H9 (cell line): Measurements from ENCODE around the gene MAP2K3. TPM values are rescaled to one million over a fixed set of nuclear protein-coding genes. Genes with fewer than 3 reads are reported as not detected.

Experiments used
- DNase-seq: peaks from one replicate; pipeline ENCODE4 v3.0.0-alpha.2; 2017
- H2AFZ ChIP-seq: one replicate; pipeline ENCODE4 v1.6.1; 2013; ENCODE audit warnings: mild to moderate bottlenecking, low read length, control low read depth, moderate library complexity
- H2AK5ac ChIP-seq: 2 replicates; pipeline ENCODE4 v1.6.1; 2013; ENCODE audit warnings: low read length, control low read depth, mixed read lengths; ENCODE audit not compliant: insufficient read length
- H2BK120ac ChIP-seq: one replicate; pipeline ENCODE4 v1.6.1; 2013; ENCODE audit warnings: low read depth, mild to moderate bottlenecking, low read length, control low read depth, inconsistent platforms; ENCODE audit not compliant: poor library complexity, severe bottlenecking
- H2BK12ac ChIP-seq: 2 replicates; pipeline ENCODE4 v1.6.1; 2013; ENCODE audit warnings: low read length, control low read depth, mixed read lengths, low read depth; ENCODE audit not compliant: insufficient read length
- H2BK15ac ChIP-seq: 2 replicates; pipeline ENCODE4 v1.6.1; 2013; ENCODE audit warnings: low read depth, low read length, control low read depth
- H2BK20ac ChIP-seq: one replicate; pipeline ENCODE4 v1.6.1; 2013; ENCODE audit warnings: low read depth, mild to moderate bottlenecking, low read length, control low read depth, inconsistent platforms; ENCODE audit not compliant: poor library complexity, severe bottlenecking
- H2BK5ac ChIP-seq: 2 replicates; pipeline ENCODE4 v1.6.1; 2013; ENCODE audit warnings: low read length, control low read depth, mixed read lengths; ENCODE audit not compliant: insufficient read length
- H3K14ac ChIP-seq: 2 replicates; pipeline ENCODE4 v1.6.1; 2013; ENCODE audit warnings: low read length, control low read depth; ENCODE audit not compliant: insufficient read depth
- H3K18ac ChIP-seq: 2 replicates; pipeline ENCODE4 v1.6.1; 2013; ENCODE audit warnings: low read depth, mild to moderate bottlenecking, mixed read lengths, low read length, control low read depth; ENCODE audit not compliant: insufficient read length
- H3K23ac ChIP-seq: 2 replicates; pipeline ENCODE4 v1.6.1; 2013; ENCODE audit warnings: low read length, control low read depth, mixed read lengths, low read depth; ENCODE audit not compliant: insufficient read length
- H3K23me2 ChIP-seq: 2 replicates; pipeline ENCODE4 v1.6.1; 2013; ENCODE audit warnings: low read depth, mild to moderate bottlenecking, mixed read lengths, low read length, control low read depth; ENCODE audit not compliant: insufficient read length, poor library complexity, severe bottlenecking
- H3K27ac ChIP-seq: 2 replicates; pipeline ENCODE4 v1.5.1; 2013; ENCODE audit warnings: low read length, control low read depth, mixed read lengths, low read depth; ENCODE audit not compliant: insufficient read length
- H3K27me3 ChIP-seq: 2 replicates; pipeline ENCODE4 v1.6.1; 2013; ENCODE audit warnings: low read length, control low read depth, inconsistent platforms; ENCODE audit not compliant: insufficient read depth
- H3K4ac ChIP-seq: 2 replicates; pipeline ENCODE4 v1.6.1; 2013; ENCODE audit warnings: low read depth, mild to moderate bottlenecking, control low read depth, inconsistent platforms, low read length, moderate library complexity
- H3K4me1 ChIP-seq: 2 replicates; pipeline ENCODE4 v1.6.1; 2013; ENCODE audit warnings: low read length, control low read depth, inconsistent platforms; ENCODE audit not compliant: insufficient read depth
- H3K4me2 ChIP-seq: 2 replicates; pipeline ENCODE4 v1.6.1; 2013; ENCODE audit warnings: low read length, control low read depth, mixed read lengths; ENCODE audit not compliant: insufficient read length, insufficient read depth
- H3K56ac ChIP-seq: 2 replicates; pipeline ENCODE4 v1.6.1; 2013; ENCODE audit warnings: low read depth, mild to moderate bottlenecking, mixed read lengths, low read length, control low read depth; ENCODE audit not compliant: insufficient read length
- H3K79me1 ChIP-seq: 2 replicates; pipeline ENCODE4 v1.6.1; 2013; ENCODE audit warnings: low read depth, mild to moderate bottlenecking, moderate library complexity, low read length, control low read depth, inconsistent platforms; ENCODE audit not compliant: insufficient read depth, poor library complexity, severe bottlenecking
- H3K79me2 ChIP-seq: 2 replicates; pipeline ENCODE4 v1.6.1; 2013; ENCODE audit warnings: low read length, control low read depth, inconsistent platforms; ENCODE audit not compliant: insufficient read depth
- H3K9ac ChIP-seq: 2 replicates; pipeline ENCODE4 v1.6.1; 2013; ENCODE audit warnings: low read length, control low read depth, mixed read lengths; ENCODE audit not compliant: insufficient read length; ENCODE audit errors: extremely low read depth
- H3K9me3 ChIP-seq: one replicate; pipeline ENCODE4 v1.6.1; 2013; ENCODE audit warnings: low read depth, low read length, inconsistent platforms; ENCODE audit not compliant: control insufficient read depth
- H3T11ph ChIP-seq: one replicate; pipeline ENCODE4 v1.6.1; 2013; ENCODE audit warnings: mild to moderate bottlenecking, low read length, control low read depth, inconsistent platforms
- H4K20me1 ChIP-seq: one replicate; pipeline ENCODE4 v1.6.1; 2013; ENCODE audit not compliant: control insufficient read depth, insufficient read length, insufficient read depth
- H4K5ac ChIP-seq: 2 replicates; pipeline ENCODE4 v1.6.1; 2013; ENCODE audit warnings: low read depth, mild to moderate bottlenecking, mixed read lengths, low read length, control low read depth; ENCODE audit not compliant: insufficient read length
- H4K8ac ChIP-seq: replicated peaks from 2 replicates; pipeline ENCODE4 v1.6.1; 2013; ENCODE audit warnings: low read length, control low read depth, mixed read lengths, low read depth; ENCODE audit not compliant: insufficient read length
- H4K91ac ChIP-seq: 2 replicates; pipeline ENCODE4 v1.6.1; 2013; ENCODE audit warnings: low read depth, mild to moderate bottlenecking, moderate library complexity, mixed read lengths, low read length, control low read depth; ENCODE audit not compliant: insufficient read length
- H3K27ac Mint-ChIP-seq, 3 experiments: 2 replicates in 2 of 3; 3 replicates in 1 of 3; pipeline ENCODE4 v1.8.0; 2020 to 2021; ENCODE audit warnings: mixed read lengths in 3 of 3, mild to moderate bottlenecking in 1 of 3, moderate library complexity in 1 of 3
- H3K27me3 Mint-ChIP-seq: 2 replicates; pipeline ENCODE4 v1.8.0; 2021; ENCODE audit warnings: low read depth, mild to moderate bottlenecking, moderate library complexity, mixed read lengths
- H3K36me3 Mint-ChIP-seq, 3 experiments: 2 replicates in 2 of 3; 3 replicates in 1 of 3; pipeline ENCODE4 v1.8.0; 2020 to 2021; ENCODE audit warnings: low read depth in 3 of 3, mixed read lengths in 3 of 3; ENCODE audit not compliant: insufficient read depth in 1 of 3
- H3K4me1 Mint-ChIP-seq, 2 experiments: 2 replicates each; pipeline ENCODE4 v1.8.0; 2020; ENCODE audit warnings: mixed read lengths in 2 of 2
- H3K4me3 Mint-ChIP-seq, 2 experiments: 2 replicates in 1 of 2; 3 replicates in 1 of 2; pipeline ENCODE4 v1.8.0; 2020 to 2021; ENCODE audit warnings: mild to moderate bottlenecking in 2 of 2, mixed read lengths in 2 of 2, moderate library complexity in 1 of 2
- H3K9me3 Mint-ChIP-seq, 2 experiments: 2 replicates in 1 of 2; 3 replicates in 1 of 2; pipeline ENCODE4 v1.8.0; 2020; ENCODE audit warnings: mild to moderate bottlenecking in 2 of 2, mixed read lengths in 2 of 2, moderate library complexity in 1 of 2
- total RNA-seq: library from RNA; stranded (reverse); gene quantifications from 2 replicates; pipeline ENCODE4 v1.2.1, GENCODE V29; 2021
- TF ChIP-seq, protein P1 (sequence below): fragments of 200-600 bp; sonication (generic); conservative IDR thresholded peaks from 3 replicates; pipeline ENCODE4 v1.8.0; 2021; ENCODE audit warnings: antibody characterized with exemption, mild to moderate bottlenecking

Gene MAP2K3
- total RNA-seq, 1 experiment from 2014 or later: 26.1 TPM

GRCh38 chr17:21362331-21362931 is 77.9 kb downstream of the MAP2K3 start:
- H3K9me3 ChIP-seq: no peaks in the 10 kb centered on the region
- H3K4ac ChIP-seq: no peak overlapping the region
- no peak overlapping the region for H4K5ac ChIP-seq
- no peaks in the 10 kb centered on the region for H3K23me2 ChIP-seq
- no peak overlapping the region for H2BK20ac ChIP-seq
- Mint-ChIP-seq H3K9me3 (no peaks in the 10 kb centered on the region), H3K36me3 (no peaks in the 10 kb centered on the region), H3K27me3 (peaks cover 18% of the 10 kb centered on the region), H3K4me1 (peaks cover 23 to 28% of the 10 kb centered on the region in 2 experiments), H3K4me3 (no peak overlapping the region), H3K27ac (no peak overlapping the region)
- H2BK15ac ChIP-seq: no peak overlapping the region
- H2BK12ac ChIP-seq: no peak overlapping the region
- no peak overlapping the region for H2BK5ac ChIP-seq
- no peak overlapping the region for H3T11ph ChIP-seq
- no peak overlapping the region for H4K8ac ChIP-seq
- no peak overlapping the region for H2BK120ac ChIP-seq
- no peak overlapping the region for H3K18ac ChIP-seq
- no peaks in the 10 kb centered on the region for H3K79me2 ChIP-seq
- H3K9ac ChIP-seq: no peak overlapping the region
- no peaks in the 10 kb centered on the region for H4K20me1 ChIP-seq
- H3K4me1 ChIP-seq: no peaks in the 10 kb centered on the region; the same call in 1 of the 2 replicates
- H3K14ac ChIP-seq: no peak overlapping the region
- no peak overlapping the region for H3K23ac ChIP-seq
- H3K27ac ChIP-seq: no peak overlapping the region
- H3K4me2 ChIP-seq: no peak overlapping the region
- H3K56ac ChIP-seq: no peak overlapping the region
- H4K91ac ChIP-seq: no peak overlapping the region
- no peak for DNase-seq
- TF ChIP-seq, protein P1, sequence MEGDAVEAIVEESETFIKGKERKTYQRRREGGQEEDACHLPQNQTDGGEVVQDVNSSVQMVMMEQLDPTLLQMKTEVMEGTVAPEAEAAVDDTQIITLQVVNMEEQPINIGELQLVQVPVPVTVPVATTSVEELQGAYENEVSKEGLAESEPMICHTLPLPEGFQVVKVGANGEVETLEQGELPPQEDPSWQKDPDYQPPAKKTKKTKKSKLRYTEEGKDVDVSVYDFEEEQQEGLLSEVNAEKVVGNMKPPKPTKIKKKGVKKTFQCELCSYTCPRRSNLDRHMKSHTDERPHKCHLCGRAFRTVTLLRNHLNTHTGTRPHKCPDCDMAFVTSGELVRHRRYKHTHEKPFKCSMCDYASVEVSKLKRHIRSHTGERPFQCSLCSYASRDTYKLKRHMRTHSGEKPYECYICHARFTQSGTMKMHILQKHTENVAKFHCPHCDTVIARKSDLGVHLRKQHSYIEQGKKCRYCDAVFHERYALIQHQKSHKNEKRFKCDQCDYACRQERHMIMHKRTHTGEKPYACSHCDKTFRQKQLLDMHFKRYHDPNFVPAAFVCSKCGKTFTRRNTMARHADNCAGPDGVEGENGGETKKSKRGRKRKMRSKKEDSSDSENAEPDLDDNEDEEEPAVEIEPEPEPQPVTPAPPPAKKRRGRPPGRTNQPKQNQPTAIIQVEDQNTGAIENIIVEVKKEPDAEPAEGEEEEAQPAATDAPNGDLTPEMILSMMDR: no peak
- H3K79me1 ChIP-seq: no peaks in the 10 kb centered on the region
- H3K27me3 ChIP-seq: no peaks in the 10 kb centered on the region
- no peak overlapping the region for H2AK5ac ChIP-seq
- no peak overlapping the region for H2AFZ ChIP-seq
